PC-9 (cell line): Measurements from ENCODE around the gene SARS1. TPM values are rescaled to one million over a fixed set of nuclear protein-coding genes. Genes with fewer than 3 reads are reported as not detected.

Experiments
- BruUV-seq: library from RNA; stranded (reverse); fragments of 400-500 nt; replicated peaks from 2 replicates; lab custom pipeline; 2021; lab: Mats Ljungman, UMichigan
- CTCF ChIA-PET: fragments of 300-600 bp; sonication (Branson Sonifier 250); formaldehyde crosslinking; loops from one replicate; lab custom pipeline; 2022; ENCODE audit warnings: antibody characterized with exemption; lab: Charles Lee
- POLR2A ChIA-PET: fragments of 300-600 bp; sonication (Branson Sonifier 250); formaldehyde crosslinking; loops from one replicate; lab custom pipeline; 2022; ENCODE audit warnings: antibody characterized with exemption; ENCODE audit not compliant: unreplicated experiment; lab: Charles Lee
- DNase-seq, 2 experiments: peaks; one replicate each; pipeline versions ENCODE4 v3.0.0 to v3.0.0-alpha.2; 2015 to 2022; ENCODE audit warnings: mixed read lengths in 1 of 2
- H2AFZ ChIP-seq: fragments of 200-600 bp; sonication (generic); 2 replicates; pipeline ENCODE4 v1.8.1; 2017; ENCODE audit warnings: antibody characterized with exemption
- H3F3A ChIP-seq: fragments of 200-600 bp; sonication (generic); 2 replicates; pipeline ENCODE4 v1.8.1; 2017; ENCODE audit warnings: antibody characterized with exemption, mild to moderate bottlenecking, low read depth; ENCODE audit not compliant: insufficient read depth
- H3K27ac ChIP-seq: fragments of 200-600 bp; sonication (generic); 2 replicates; pipeline ENCODE4 v1.6.1; 2016; ENCODE audit warnings: mixed run types
- H3K27me3 ChIP-seq: fragments of 200-600 bp; sonication (generic); 2 replicates; pipeline ENCODE4 v1.6.1; 2016; ENCODE audit warnings: low read depth, mixed run types; ENCODE audit not compliant: insufficient read depth
- H3K36me3 ChIP-seq: fragments of 200-600 bp; sonication (generic); 2 replicates; pipeline ENCODE4 v1.6.1; 2016; ENCODE audit warnings: low read depth, mixed run types
- H3K4me1 ChIP-seq: fragments of 200-600 bp; sonication (generic); replicated peaks from 2 replicates; pipeline ENCODE4 v1.6.1; 2016; ENCODE audit warnings: mixed run types; ENCODE audit not compliant: insufficient read depth
- H3K4me2 ChIP-seq: fragments of 200-600 bp; sonication (generic); 2 replicates; pipeline ENCODE4 v1.6.1; 2017; ENCODE audit warnings: mixed run types
- H3K4me3 ChIP-seq: fragments of 200-600 bp; sonication (generic); 2 replicates; pipeline ENCODE4 v1.6.1; 2016; ENCODE audit warnings: mixed run types
- H3K79me2 ChIP-seq: fragments of 200-600 bp; sonication (generic); 2 replicates; pipeline ENCODE4 v1.6.1; 2017; ENCODE audit warnings: low read depth, mixed run types
- H3K9me2 ChIP-seq: fragments of 200-600 bp; sonication (generic); 2 replicates; pipeline ENCODE4 v1.8.1; 2017; ENCODE audit warnings: mild to moderate bottlenecking; ENCODE audit not compliant: insufficient read depth
- H3K9me3 ChIP-seq: fragments of 200-600 bp; sonication (generic); 2 replicates; pipeline ENCODE4 v1.8.1; 2016; ENCODE audit warnings: low read depth; ENCODE audit not compliant: insufficient read depth
- H4K20me1 ChIP-seq: fragments of 200-600 bp; sonication (generic); 2 replicates; pipeline ENCODE4 v1.8.1; 2017; ENCODE audit not compliant: insufficient read depth
- EZH2 ChIP-seq: fragments of 200-600 bp; sonication (generic); IDR thresholded peaks from 2 replicates; pipeline ENCODE4 v1.8.0; 2017; ENCODE audit warnings: antibody characterized with exemption, low read depth
- intact Hi-C: fragments of 100-400 bp; cut with micrococcal nuclease; formaldehyde crosslinking; loops from one replicate; pipeline ENCODE4 v1.10.0; 2022; ENCODE audit not compliant: unreplicated experiment
- total RNA-seq: library from RNA; stranded (reverse); gene quantifications from 2 replicates; pipeline ENCODE4 v1.2.3, GENCODE V29; 2021
- TF ChIP-seq, protein P1 (sequence below): fragments of 200-600 bp; sonication (generic); conservative IDR thresholded peaks from 2 replicates; pipeline ENCODE4 v1.6.1; 2017; ENCODE audit warnings: mixed run types, antibody characterized with exemption, mild to moderate bottlenecking, moderate library complexity

SARS1 gene
- total RNA-seq, 1 experiment from 2014 or later = 206 TPM

DNA sequence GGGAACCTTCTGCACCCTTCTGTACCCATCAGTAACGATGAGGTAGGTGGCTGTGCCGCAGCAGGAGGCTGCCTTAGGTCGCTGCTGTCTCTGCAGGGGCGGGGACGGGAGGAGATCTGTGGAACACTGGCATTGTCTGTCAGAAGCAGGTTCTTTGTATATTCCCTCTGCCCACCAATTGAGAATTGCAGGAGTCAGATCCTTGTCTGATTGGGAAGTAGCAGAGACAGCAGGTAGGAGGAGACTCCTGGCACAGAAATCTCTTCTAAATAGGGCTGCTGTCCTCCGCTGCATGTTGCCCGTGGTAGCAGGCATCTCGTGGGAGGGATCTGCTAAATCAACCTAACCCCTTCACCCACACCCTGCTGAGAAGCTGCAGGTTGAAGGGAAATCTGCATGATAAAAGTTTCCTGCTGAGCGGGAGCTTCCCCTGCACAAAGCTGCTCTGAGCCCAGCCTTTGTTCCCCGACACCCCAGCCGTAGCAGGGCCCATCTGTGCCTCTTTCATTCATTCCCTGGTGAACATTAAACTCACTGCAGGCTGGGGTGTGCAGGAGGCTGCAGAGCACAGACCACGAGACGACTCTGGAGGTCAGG lies 15.9 kb downstream of the SARS1 start:
- Histone ChIP-seq H2AFZ (no peak overlapping the region), H3K4me1 (peaks cover 43% of the 10 kb centered on the region), H3K27ac (no peak overlapping the region), H3K79me2 (peaks cover 46% of the 10 kb centered on the region), H3F3A (peaks cover 41% of the 10 kb centered on the region), H4K20me1 (peaks cover 23% of the 10 kb centered on the region), H3K9me2 (no peaks in the 10 kb centered on the region), H3K36me3 (peaks cover 57% of the 10 kb centered on the region), H3K9me3 (no peaks in the 10 kb centered on the region; the same call in 1 of the 2 replicates), H3K4me3 (no peak overlapping the region), H3K4me2 (no peak overlapping the region), H3K27me3 (no peaks in the 10 kb centered on the region)
- intact Hi-C loops = no loop called here
- CTCF ChIA-PET = no interaction called here
- POLR2A ChIA-PET = no interaction called here
- TF ChIP-seq, protein P1, sequence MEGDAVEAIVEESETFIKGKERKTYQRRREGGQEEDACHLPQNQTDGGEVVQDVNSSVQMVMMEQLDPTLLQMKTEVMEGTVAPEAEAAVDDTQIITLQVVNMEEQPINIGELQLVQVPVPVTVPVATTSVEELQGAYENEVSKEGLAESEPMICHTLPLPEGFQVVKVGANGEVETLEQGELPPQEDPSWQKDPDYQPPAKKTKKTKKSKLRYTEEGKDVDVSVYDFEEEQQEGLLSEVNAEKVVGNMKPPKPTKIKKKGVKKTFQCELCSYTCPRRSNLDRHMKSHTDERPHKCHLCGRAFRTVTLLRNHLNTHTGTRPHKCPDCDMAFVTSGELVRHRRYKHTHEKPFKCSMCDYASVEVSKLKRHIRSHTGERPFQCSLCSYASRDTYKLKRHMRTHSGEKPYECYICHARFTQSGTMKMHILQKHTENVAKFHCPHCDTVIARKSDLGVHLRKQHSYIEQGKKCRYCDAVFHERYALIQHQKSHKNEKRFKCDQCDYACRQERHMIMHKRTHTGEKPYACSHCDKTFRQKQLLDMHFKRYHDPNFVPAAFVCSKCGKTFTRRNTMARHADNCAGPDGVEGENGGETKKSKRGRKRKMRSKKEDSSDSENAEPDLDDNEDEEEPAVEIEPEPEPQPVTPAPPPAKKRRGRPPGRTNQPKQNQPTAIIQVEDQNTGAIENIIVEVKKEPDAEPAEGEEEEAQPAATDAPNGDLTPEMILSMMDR = no peak
- no peak for TF ChIP-seq EZH2
- DNase-seq = no peak
- BruUV-seq = no TSS peak

DNA sequence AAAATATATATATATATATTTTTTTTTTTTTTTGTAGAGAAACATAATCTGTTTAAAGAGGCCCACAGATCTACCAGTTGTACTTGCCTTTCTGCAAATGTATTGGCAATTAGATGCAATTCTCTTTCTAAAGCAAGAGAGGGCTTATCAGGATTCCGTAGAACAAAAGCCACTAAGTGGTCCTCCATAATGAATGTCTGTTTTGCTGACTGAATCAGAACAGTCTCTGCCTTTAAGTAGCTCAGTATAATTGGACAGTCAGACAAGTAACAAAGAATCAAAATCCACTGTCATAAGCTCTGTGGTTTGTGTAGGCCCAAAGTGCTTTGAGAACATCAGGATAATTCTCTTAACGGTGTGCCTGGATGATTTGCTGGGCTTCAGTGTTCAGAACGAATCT lies 17.3 kb downstream of the SARS1 start:
- Histone ChIP-seq H3F3A (peaks cover 31% of the 10 kb centered on the region; the same call in 1 of the 2 replicates), H3K4me2 (no peak overlapping the region), H3K36me3 (peaks cover 69% of the 10 kb centered on the region), H3K27ac (no peak overlapping the region), H3K9me2 (no peaks in the 10 kb centered on the region), H3K4me3 (no peak overlapping the region), H3K4me1 (peaks cover 28% of the 10 kb centered on the region), H3K79me2 (peaks cover 36% of the 10 kb centered on the region), H4K20me1 (peaks cover 23% of the 10 kb centered on the region), H3K27me3 (no peaks in the 10 kb centered on the region), H3K9me3 (no peaks in the 10 kb centered on the region; the same call in 1 of the 2 replicates), H2AFZ (no peak overlapping the region)
- intact Hi-C loops = no loop called here
- POLR2A ChIA-PET = no interaction called here
- BruUV-seq = no TSS peak
- TF ChIP-seq, protein P1 = no peak
- TF ChIP-seq EZH2 = no peak
- CTCF ChIA-PET = no interaction called here
- no peak for DNase-seq

DNA sequence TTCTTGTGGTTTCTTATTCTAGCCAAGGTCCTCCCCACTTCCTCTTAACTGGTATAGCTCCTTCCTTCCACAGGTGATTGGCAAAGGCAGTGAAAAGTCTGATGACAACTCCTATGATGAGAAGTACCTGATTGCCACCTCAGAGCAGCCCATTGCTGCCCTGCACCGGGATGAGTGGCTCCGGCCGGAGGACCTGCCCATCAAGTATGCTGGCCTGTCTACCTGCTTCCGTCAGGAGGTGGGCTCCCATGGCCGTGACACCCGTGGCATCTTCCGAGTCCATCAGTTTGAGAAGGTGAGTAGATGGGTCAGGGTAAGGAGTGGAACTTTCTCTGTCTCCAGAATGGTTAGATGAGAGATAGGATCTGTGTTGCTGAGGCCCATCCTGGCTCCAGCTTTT lies 21.4 kb downstream of the SARS1 start:
- Histone ChIP-seq H3K9me2 (no peaks in the 10 kb centered on the region), H3K36me3 (peaks cover 78% of the 10 kb centered on the region), H3F3A (peaks cover 45% of the 10 kb centered on the region), H3K9me3 (no peaks in the 10 kb centered on the region), H3K27me3 (no peaks in the 10 kb centered on the region), H3K4me2 (no peak overlapping the region), H3K27ac (no peak overlapping the region), H3K4me3 (no peak overlapping the region), H4K20me1 (peaks cover 10% of the 10 kb centered on the region), H2AFZ (no peak overlapping the region), H3K79me2 (peaks cover 3% of the 10 kb centered on the region; the same call in 1 of the 2 replicates), H3K4me1 (peaks cover 22% of the 10 kb centered on the region)
- no peak for TF ChIP-seq EZH2
- TF ChIP-seq, protein P1 = no peak
- ChIA-PET POLR2A (no interaction called here), CTCF (no interaction called here)
- DNase-seq = no peak
- no TSS peak for BruUV-seq
- intact Hi-C loops = no loop called here
